Heart left ventricle (tissue), 13 donors: ENCODE data around the gene HTT-AS.

Experiments
- CTCF ChIP-seq, 12 donors: fragments of 200-600 bp; sonication (generic) in 4 of 12; IDR thresholded peaks; one replicate each; pipeline versions ENCODE4 v1.5.0 to v1.8.0; 2018 to 2022; ENCODE audit warnings: antibody characterized with exemption in 12 of 12, mild to moderate bottlenecking in 5 of 12
- POLR2A ChIP-seq, 2 donors: fragments of 450-650 bp; IDR thresholded peaks; one replicate each; pipeline ENCODE4 v1.6.1; 2017; ENCODE audit warnings: antibody characterized with exemption in 2 of 2, mild to moderate bottlenecking in 2 of 2, moderate library complexity in 2 of 2
- donor health status: ischemic (EF 13 %, LVEDD 7.1; RV severe dilation, severe dysfunction).
- donor health status: DM: no; HTN: yes; CAD: no.
- donor health status: DM: no; HTN: no; CAD: no.
- donor health status: ischemic (EF 25% LVEDD 6.9; RV normal size, moderate dysfunction).
- donor health status: ischemic (EF 25% LVEDD 5.7; RV mildly dilated, moderate dysfunction).
- donor health status: ischemic (EF 35%, LVEDD 5.7; RV mildly dilated, moderate dysfunction).
- donor health status: nonischemic (EF 11% LVEDD 7.7; RV severe dilation, severe dysfunction).
- donor health status: DM: yes; HTN: yes; CAD: no.
- donor health status: PGD.
- donor health status: ischemic (EF 29% LVEDD 5.4; RV normal size, mild dysfunction).
- donor health status: nonischemic (EF 23%, LVEDD 6.1; RV moderate dilation, normal function).

GRCh38 chr4:3075652-3075981 is 1.3 kb upstream of the HTT-AS start:
- TF ChIP-seq POLR2A (IDR thresholded peaks at IDR 0.05) (no peak), CTCF (IDR thresholded peaks at IDR 0.05) (no peak)
